Osteoblast (primary cell): Measurements from ENCODE around the gene NUDT8. TPM values are rescaled to one million over a fixed set of nuclear protein-coding genes. Genes with fewer than 3 reads are reported as not detected.

Experiments
- DNase-seq: peaks from one replicate; pipeline ENCODE4 v3.0.0; 2011; ENCODE audit warnings: low spot score, mixed read lengths; ENCODE audit not compliant: insufficient read length; ENCODE audit errors: missing footprints
- H2AFZ ChIP-seq: 2 replicates; pipeline ENCODE4 v1.6.0; 2011; ENCODE audit warnings: mild to moderate bottlenecking, low read length
- H3K27ac ChIP-seq: 2 replicates; pipeline ENCODE4 v1.5.1; 2011; ENCODE audit warnings: mild to moderate bottlenecking, low read depth, low read length, moderate library complexity
- H3K27me3 ChIP-seq: 2 replicates; pipeline ENCODE4 v1.6.0; 2012; ENCODE audit warnings: mild to moderate bottlenecking, control low read depth, inconsistent platforms, low read length, moderate library complexity; ENCODE audit not compliant: insufficient read depth
- H3K36me3 ChIP-seq: 2 replicates; pipeline ENCODE4 v1.5.1; 2011; ENCODE audit warnings: mild to moderate bottlenecking, low read length, control low read depth, moderate library complexity; ENCODE audit not compliant: insufficient read depth
- H3K4me1 ChIP-seq: 2 replicates; pipeline ENCODE4 v1.5.1; 2011; ENCODE audit warnings: mild to moderate bottlenecking, low read length, control low read depth, moderate library complexity; ENCODE audit not compliant: insufficient read depth
- H3K4me2 ChIP-seq: 2 replicates; pipeline ENCODE4 v1.6.0; 2011; ENCODE audit warnings: mild to moderate bottlenecking, low read length; ENCODE audit not compliant: insufficient read depth
- H3K4me3 ChIP-seq: fragments of 200-600 bp; sonication (generic); 3 replicates; pipeline ENCODE4 v1.5.1; 2012; ENCODE audit warnings: mild to moderate bottlenecking, low read length, inconsistent platforms; ENCODE audit not compliant: insufficient read depth
- H3K79me2 ChIP-seq: 2 replicates; pipeline ENCODE4 v1.6.0; 2012; ENCODE audit warnings: mild to moderate bottlenecking, low read length, control low read depth, inconsistent platforms; ENCODE audit not compliant: insufficient read depth
- H3K9me3 ChIP-seq: 2 replicates; pipeline ENCODE4 v1.5.1; 2011; ENCODE audit warnings: low read depth, low read length, control low read depth
- H4K20me1 ChIP-seq: 2 replicates; pipeline ENCODE4 v1.6.0; 2012; ENCODE audit warnings: mild to moderate bottlenecking, low read length, control low read depth; ENCODE audit not compliant: insufficient read depth
- CTCF ChIP-seq: IDR thresholded peaks from 2 replicates; pipeline ENCODE4 v1.5.1; 2011; ENCODE audit warnings: mild to moderate bottlenecking, low read depth, low read length, moderate library complexity; ENCODE audit errors: extremely low read depth
- total RNA-seq: library from RNA; depleted of rRNA; stranded (reverse); fragments of >200 nt; gene quantifications from 2 replicates; pipeline ENCODE4 v1.2.3, GENCODE V29; 2012

Gene NUDT8
- total RNA-seq, 1 donor, result 4.7 TPM

GRCh38 chr11:67630943-67631331 is 1.2 kb upstream of the NUDT8 start:
- Histone ChIP-seq H4K20me1 (no peaks in the 10 kb centered on the region), H2AFZ (peak overlapping the region; percentile 97), H3K4me3 (peak overlapping the region; percentile 83), H3K4me1 (peaks cover 5% of the 10 kb centered on the region), H3K4me2 (peak overlapping the region; percentile 87), H3K27me3 (no peaks in the 10 kb centered on the region), H3K36me3 (no peaks in the 10 kb centered on the region), H3K27ac (peak overlapping the region; percentile 45), H3K9me3 (no peaks in the 10 kb centered on the region), H3K79me2 (no peaks in the 10 kb centered on the region)
- no peak for TF ChIP-seq CTCF
- DNase-seq, result peak; percentile 58

- Histone ChIP-seq H3K79me2 (no peaks in the 10 kb centered on the region), H3K27ac (peak overlapping the region; percentile 45), H3K4me3 (peak overlapping the region; percentile 83), H3K36me3 (no peaks in the 10 kb centered on the region), H4K20me1 (no peaks in the 10 kb centered on the region), H3K4me1 (peaks cover 5% of the 10 kb centered on the region), H3K27me3 (no peaks in the 10 kb centered on the region), H3K9me3 (no peaks in the 10 kb centered on the region), H2AFZ (peak overlapping the region; percentile 97), H3K4me2 (peak overlapping the region; percentile 87)
- TF ChIP-seq CTCF, result peak; percentile 61
- peak; percentile 100 for DNase-seq
Measured at GRCh38 chr11:67630228-67630942, 648 bp upstream of the NUDT8 start.

GRCh38 chr11:67628710-67629385 is 889 bp downstream of the NUDT8 start:
- Histone ChIP-seq H3K9me3 (no peaks in the 10 kb centered on the region), H3K27me3 (no peaks in the 10 kb centered on the region), H3K4me3 (peak overlapping the region; percentile 72), H3K4me1 (peaks cover 5% of the 10 kb centered on the region), H4K20me1 (no peaks in the 10 kb centered on the region), H2AFZ (no peak overlapping the region), H3K36me3 (no peaks in the 10 kb centered on the region), H3K79me2 (no peaks in the 10 kb centered on the region), H3K27ac (no peak overlapping the region), H3K4me2 (peak overlapping the region; percentile 77)
- TF ChIP-seq CTCF, result no peak
- no peak for DNase-seq
